Sigmoid colon (tissue), 4 donors: ENCODE data around the gene PRXL2C.
"Not testable (repeated sequence)": the region's sequence is repeated elsewhere in the genome, so short reads cannot be mapped to it uniquely, and the experiment has no call there.

ENCODE experiments used
- POLR2A ChIP-seq, 2 donors: fragments of 450-650 bp; IDR thresholded peaks; one replicate each; pipeline ENCODE4 v1.6.1; 2016; ENCODE audit warnings: antibody characterized with exemption in 2 of 2, mild to moderate bottlenecking in 2 of 2, moderate library complexity in 2 of 2
- POLR2AphosphoS5 ChIP-seq, 4 donors: sonication (generic); formaldehyde crosslinking; IDR thresholded peaks; one replicate each; pipeline ENCODE4 v1.6.1; 2017; ENCODE audit warnings: antibody characterized with exemption in 4 of 4
- TF ChIP-seq, protein P1 (sequence below), 4 experiments: fragments of 450-650 bp in 3 of 4; fragments of 200-600 bp in 1 of 4; IDR thresholded peaks; one replicate each; pipeline ENCODE4 v1.5.1; 2016 to 2019; ENCODE audit warnings: antibody characterized with exemption in 4 of 4, mild to moderate bottlenecking in 3 of 4, moderate library complexity in 2 of 4

DNA sequence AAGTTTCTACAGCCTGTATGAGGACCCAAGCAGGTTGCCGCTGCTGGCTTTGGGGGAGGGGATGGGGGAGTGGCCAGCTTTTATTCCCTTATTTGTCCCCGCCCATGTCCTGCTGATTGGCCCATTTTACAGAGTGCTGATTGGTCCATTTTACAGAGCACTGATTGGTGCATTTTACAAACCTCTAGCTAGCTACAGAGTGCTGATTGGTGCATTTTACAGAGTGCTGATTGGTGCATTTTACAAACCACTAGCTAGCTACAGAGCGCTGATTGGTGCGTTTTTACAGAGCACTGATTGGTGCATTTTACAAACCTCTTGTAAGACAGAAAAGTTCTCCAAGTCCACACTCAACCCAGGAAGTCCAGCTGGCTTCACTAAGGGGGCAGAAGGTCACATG lies 18.7 kb upstream of the PRXL2C start:
- TF ChIP-seq, protein P1, sequence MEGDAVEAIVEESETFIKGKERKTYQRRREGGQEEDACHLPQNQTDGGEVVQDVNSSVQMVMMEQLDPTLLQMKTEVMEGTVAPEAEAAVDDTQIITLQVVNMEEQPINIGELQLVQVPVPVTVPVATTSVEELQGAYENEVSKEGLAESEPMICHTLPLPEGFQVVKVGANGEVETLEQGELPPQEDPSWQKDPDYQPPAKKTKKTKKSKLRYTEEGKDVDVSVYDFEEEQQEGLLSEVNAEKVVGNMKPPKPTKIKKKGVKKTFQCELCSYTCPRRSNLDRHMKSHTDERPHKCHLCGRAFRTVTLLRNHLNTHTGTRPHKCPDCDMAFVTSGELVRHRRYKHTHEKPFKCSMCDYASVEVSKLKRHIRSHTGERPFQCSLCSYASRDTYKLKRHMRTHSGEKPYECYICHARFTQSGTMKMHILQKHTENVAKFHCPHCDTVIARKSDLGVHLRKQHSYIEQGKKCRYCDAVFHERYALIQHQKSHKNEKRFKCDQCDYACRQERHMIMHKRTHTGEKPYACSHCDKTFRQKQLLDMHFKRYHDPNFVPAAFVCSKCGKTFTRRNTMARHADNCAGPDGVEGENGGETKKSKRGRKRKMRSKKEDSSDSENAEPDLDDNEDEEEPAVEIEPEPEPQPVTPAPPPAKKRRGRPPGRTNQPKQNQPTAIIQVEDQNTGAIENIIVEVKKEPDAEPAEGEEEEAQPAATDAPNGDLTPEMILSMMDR (IDR thresholded peaks at IDR 0.05), result not testable (repeated sequence)
- TF ChIP-seq POLR2A, POLR2AphosphoS5 (IDR thresholded peaks at IDR 0.05): not testable (repeated sequence)
